ENCODE results near the gene PACSIN3. TPM values are rescaled to one million over a fixed set of nuclear protein-coding genes. Genes with fewer than 3 reads are reported as not detected.

PACSIN3 gene
- polyA plus RNA-seq, 1 donor from 2014 or later, result not detected

GRCh38 chr11:47137476-47137875 is 48.8 kb downstream of the PACSIN3 start:
- no peaks in the 10 kb centered on the region for H3K79me2 ChIP-seq (replicated peaks; ENCODE audit: insufficient read depth, low read length)
- H3K9me3 ChIP-seq (ENCODE audit: low read length), result no peaks in the 10 kb centered on the region
- no peaks in the 10 kb centered on the region for H4K20me1 ChIP-seq (ENCODE audit: insufficient read depth)
- no peak overlapping the region for H3K27ac ChIP-seq (ENCODE audit: low read length)
- H3F3A ChIP-seq (ENCODE audit: insufficient read depth, low read length, poor library complexity, severe bottlenecking), result no peaks in the 10 kb centered on the region
- no peak overlapping the region for H3K9ac ChIP-seq (ENCODE audit: low read length)
- no peaks in the 10 kb centered on the region for H3K9me2 ChIP-seq (ENCODE audit: insufficient read depth, low read length)
- no peak overlapping the region for H3K4me2 ChIP-seq (ENCODE audit: low read length)
- no peak overlapping the region for H2AFZ ChIP-seq (ENCODE audit: low read depth, low read length)
- no peaks in the 10 kb centered on the region for H3K27me3 ChIP-seq (ENCODE audit: insufficient read depth, low read depth, low read length)
- TF ChIP-seq TAF1 (IDR thresholded peaks at IDR 0.05; ENCODE audit: low read depth) (no peak), POLR2AphosphoS5 (IDR thresholded peaks at IDR 0.05) (no peak), SMC3 (conservative IDR thresholded peaks at IDR 0.05; ENCODE audit: poor library complexity) (no peak), EZH2 (IDR thresholded peaks at IDR 0.05; ENCODE audit: borderline replicate concordance, insufficient read depth, low read length, poor library complexity, severe bottlenecking) (no peak)
- H3K36me3 ChIP-seq (ENCODE audit: insufficient read depth, low read length), result no peaks in the 10 kb centered on the region
- no peak overlapping the region for H3K4me3 ChIP-seq (ENCODE audit: low read length)

DNA sequence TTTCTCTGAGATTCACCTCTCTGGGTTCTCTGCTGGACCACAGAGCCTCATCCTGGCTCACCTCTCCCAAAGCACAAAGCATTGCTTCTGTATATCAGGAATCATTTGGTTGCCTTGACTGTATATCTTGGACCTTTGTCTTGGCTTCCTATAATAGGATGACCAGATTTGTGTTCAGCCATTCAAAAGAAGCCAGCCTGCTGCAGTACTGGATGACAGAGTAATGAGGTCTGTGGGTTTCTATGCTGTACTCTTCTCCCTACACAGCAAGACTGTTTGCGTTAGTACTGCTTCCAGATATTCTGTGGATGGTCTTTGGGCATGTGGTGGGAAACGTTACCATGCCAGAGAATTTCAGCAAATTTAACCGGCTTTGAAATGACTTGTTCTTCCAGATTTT is 49.3 kb downstream of the PACSIN3 start:
- H4K20me1 ChIP-seq (ENCODE audit: insufficient read depth), result no peaks in the 10 kb centered on the region
- H3K9me2 ChIP-seq (ENCODE audit: insufficient read depth, low read length), result no peaks in the 10 kb centered on the region
- no peaks in the 10 kb centered on the region for H3K27me3 ChIP-seq (ENCODE audit: insufficient read depth, low read depth, low read length)
- no peaks in the 10 kb centered on the region for H3K9me3 ChIP-seq (ENCODE audit: low read length)
- TF ChIP-seq MXI1 (conservative IDR thresholded peaks at IDR 0.05; ENCODE audit: poor library complexity, severe bottlenecking), result no peak
- no peak overlapping the region for H3K27ac ChIP-seq (ENCODE audit: low read length)
- no peaks in the 10 kb centered on the region for H3K79me2 ChIP-seq (replicated peaks; ENCODE audit: insufficient read depth, low read length)
- no peak overlapping the region for H2AFZ ChIP-seq (ENCODE audit: low read depth, low read length)
- H3K9ac ChIP-seq (ENCODE audit: low read length), result no peak overlapping the region
- H3K4me3 ChIP-seq (ENCODE audit: low read length), result no peak overlapping the region
- H3K4me2 ChIP-seq (ENCODE audit: low read length), result no peak overlapping the region
- H3K36me3 ChIP-seq (ENCODE audit: insufficient read depth, low read length), result no peaks in the 10 kb centered on the region
- H3F3A ChIP-seq (ENCODE audit: insufficient read depth, low read length, poor library complexity, severe bottlenecking), result no peaks in the 10 kb centered on the region

DNA sequence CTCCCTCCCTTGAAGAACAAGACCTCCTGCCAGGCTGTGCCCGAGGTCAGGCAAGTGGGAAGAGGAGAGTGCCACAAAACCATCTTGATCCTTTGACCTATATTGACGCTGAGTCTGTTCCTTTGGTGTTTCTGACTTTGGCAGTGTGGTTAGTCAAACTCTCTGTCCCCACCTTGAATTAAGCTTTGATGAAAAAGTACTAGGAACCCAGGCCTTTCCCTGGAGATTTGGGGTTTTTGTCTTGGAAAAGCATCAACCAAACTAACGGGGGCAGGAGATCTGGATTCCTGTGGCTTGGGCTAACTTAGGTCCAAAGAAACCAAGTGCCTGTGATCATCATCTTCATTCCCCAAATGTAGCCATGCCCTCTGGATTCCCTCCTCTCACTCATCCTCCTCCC is 49.9 kb downstream of the PACSIN3 start:
- no peak overlapping the region for H3K4me3 ChIP-seq (ENCODE audit: low read length)
- no peak overlapping the region for H3K4me2 ChIP-seq (ENCODE audit: low read length)
- no peaks in the 10 kb centered on the region for H4K20me1 ChIP-seq (ENCODE audit: insufficient read depth)
- no peaks in the 10 kb centered on the region for H3K27me3 ChIP-seq (ENCODE audit: insufficient read depth, low read depth, low read length)
- H2AFZ ChIP-seq (ENCODE audit: low read depth, low read length), result no peak overlapping the region
- H3K36me3 ChIP-seq (ENCODE audit: insufficient read depth, low read length), result no peaks in the 10 kb centered on the region
- TF ChIP-seq SMC3 (conservative IDR thresholded peaks at IDR 0.05; ENCODE audit: poor library complexity) (no peak), TAF1 (IDR thresholded peaks at IDR 0.05; ENCODE audit: low read depth) (no peak), POLR2AphosphoS5 (IDR thresholded peaks at IDR 0.05) (no peak), EZH2 (IDR thresholded peaks at IDR 0.05; ENCODE audit: borderline replicate concordance, insufficient read depth, low read length, poor library complexity, severe bottlenecking) (no peak), CTCF (IDR thresholded peaks at IDR 0.05; ENCODE audit: poor library complexity, severe bottlenecking) (no peak), EP300 (conservative IDR thresholded peaks at IDR 0.05; ENCODE audit: poor library complexity, severe bottlenecking) (no peak), MXI1 (conservative IDR thresholded peaks at IDR 0.05; ENCODE audit: poor library complexity, severe bottlenecking) (no peak), RAD21 (conservative IDR thresholded peaks at IDR 0.05) (no peak)
- TF ChIP-seq, protein P1, sequence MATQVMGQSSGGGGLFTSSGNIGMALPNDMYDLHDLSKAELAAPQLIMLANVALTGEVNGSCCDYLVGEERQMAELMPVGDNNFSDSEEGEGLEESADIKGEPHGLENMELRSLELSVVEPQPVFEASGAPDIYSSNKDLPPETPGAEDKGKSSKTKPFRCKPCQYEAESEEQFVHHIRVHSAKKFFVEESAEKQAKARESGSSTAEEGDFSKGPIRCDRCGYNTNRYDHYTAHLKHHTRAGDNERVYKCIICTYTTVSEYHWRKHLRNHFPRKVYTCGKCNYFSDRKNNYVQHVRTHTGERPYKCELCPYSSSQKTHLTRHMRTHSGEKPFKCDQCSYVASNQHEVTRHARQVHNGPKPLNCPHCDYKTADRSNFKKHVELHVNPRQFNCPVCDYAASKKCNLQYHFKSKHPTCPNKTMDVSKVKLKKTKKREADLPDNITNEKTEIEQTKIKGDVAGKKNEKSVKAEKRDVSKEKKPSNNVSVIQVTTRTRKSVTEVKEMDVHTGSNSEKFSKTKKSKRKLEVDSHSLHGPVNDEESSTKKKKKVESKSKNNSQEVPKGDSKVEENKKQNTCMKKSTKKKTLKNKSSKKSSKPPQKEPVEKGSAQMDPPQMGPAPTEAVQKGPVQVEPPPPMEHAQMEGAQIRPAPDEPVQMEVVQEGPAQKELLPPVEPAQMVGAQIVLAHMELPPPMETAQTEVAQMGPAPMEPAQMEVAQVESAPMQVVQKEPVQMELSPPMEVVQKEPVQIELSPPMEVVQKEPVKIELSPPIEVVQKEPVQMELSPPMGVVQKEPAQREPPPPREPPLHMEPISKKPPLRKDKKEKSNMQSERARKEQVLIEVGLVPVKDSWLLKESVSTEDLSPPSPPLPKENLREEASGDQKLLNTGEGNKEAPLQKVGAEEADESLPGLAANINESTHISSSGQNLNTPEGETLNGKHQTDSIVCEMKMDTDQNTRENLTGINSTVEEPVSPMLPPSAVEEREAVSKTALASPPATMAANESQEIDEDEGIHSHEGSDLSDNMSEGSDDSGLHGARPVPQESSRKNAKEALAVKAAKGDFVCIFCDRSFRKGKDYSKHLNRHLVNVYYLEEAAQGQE (IDR thresholded peaks at IDR 0.05; ENCODE audit: borderline replicate concordance), result no peak
- no peak overlapping the region for H3K9ac ChIP-seq (ENCODE audit: low read length)
- H3K9me3 ChIP-seq (ENCODE audit: low read length), result no peaks in the 10 kb centered on the region
- H3K79me2 ChIP-seq (replicated peaks; ENCODE audit: insufficient read depth, low read length), result no peaks in the 10 kb centered on the region
- no peaks in the 10 kb centered on the region for H3F3A ChIP-seq (ENCODE audit: insufficient read depth, low read length, poor library complexity, severe bottlenecking)
- H3K27ac ChIP-seq (ENCODE audit: low read length), result no peak overlapping the region
- no peaks in the 10 kb centered on the region for H3K9me2 ChIP-seq (ENCODE audit: insufficient read depth, low read length)
